GM23338 (cell line): Measurements from ENCODE around the gene FAM25A. TPM values are rescaled to one million over a fixed set of nuclear protein-coding genes. Genes with fewer than 3 reads are reported as not detected.
"Not testable (repeated sequence)": the region's sequence is repeated elsewhere in the genome, so short reads cannot be mapped to it uniquely, and the experiment has no call there.

Experiments used
- ATAC-seq: fragments of 200-7000 bp; cut with Tn5 transposase; 3 replicates; pipeline ENCODE4 v1.9.1; 2020
- DNase-seq: peaks from one replicate; pipeline ENCODE4 v3.0.0-alpha.2; 2015; ENCODE audit warnings: low spot score
- H2AFZ ChIP-seq: fragments of 200-600 bp; sonication (generic); 2 replicates; pipeline ENCODE4 v1.8.0; 2016; ENCODE audit warnings: antibody characterized with exemption, mild to moderate bottlenecking, moderate library complexity
- H3F3A ChIP-seq: fragments of 200-600 bp; sonication (generic); replicated peaks from 2 replicates; pipeline ENCODE4 v1.8.0; 2017; ENCODE audit warnings: antibody characterized with exemption, mixed run types, low read depth
- H3K27ac ChIP-seq: fragments of 200-600 bp; sonication (generic); 2 replicates; pipeline ENCODE4 v1.6.1; 2016; ENCODE audit warnings: low read depth
- H3K27me3 ChIP-seq: fragments of 200-600 bp; sonication (generic); 2 replicates; pipeline ENCODE4 v1.8.0; 2016; ENCODE audit warnings: mild to moderate bottlenecking, mixed run types, moderate library complexity; ENCODE audit not compliant: insufficient read depth
- H3K36me3 ChIP-seq: fragments of 200-600 bp; sonication (generic); 2 replicates; pipeline ENCODE4 v1.8.0; 2016; ENCODE audit warnings: mild to moderate bottlenecking; ENCODE audit not compliant: insufficient read depth
- H3K4me1 ChIP-seq: fragments of 200-600 bp; sonication (generic); 2 replicates; pipeline ENCODE4 v1.8.0; 2016; ENCODE audit warnings: mild to moderate bottlenecking, moderate library complexity; ENCODE audit not compliant: insufficient read depth
- H3K4me2 ChIP-seq: fragments of 200-600 bp; sonication (generic); 2 replicates; pipeline ENCODE4 v1.7.1; 2017; ENCODE audit warnings: mixed run types
- H3K4me3 ChIP-seq: fragments of 200-600 bp; sonication (generic); 2 replicates; pipeline ENCODE4 v1.6.1; 2016; ENCODE audit warnings: mixed run types
- H3K79me2 ChIP-seq: fragments of 200-600 bp; sonication (generic); replicated peaks from 2 replicates; pipeline ENCODE4 v1.8.0; 2017; ENCODE audit warnings: mild to moderate bottlenecking; ENCODE audit not compliant: insufficient read depth
- H3K9me2 ChIP-seq: fragments of 200-600 bp; sonication (generic); 2 replicates; pipeline ENCODE4 v1.8.0; 2017; ENCODE audit not compliant: insufficient read depth
- H4K20me1 ChIP-seq: fragments of 200-600 bp; sonication (generic); replicated peaks from 2 replicates; pipeline ENCODE4 v1.8.0; 2017; ENCODE audit warnings: mild to moderate bottlenecking; ENCODE audit not compliant: insufficient read depth
- H3K27ac Mint-ChIP-seq: 2 replicates; pipeline ENCODE4 v1.8.0; 2020; ENCODE audit warnings: inconsistent platforms, mild to moderate bottlenecking, moderate library complexity, mixed read lengths
- H3K27me3 Mint-ChIP-seq: 3 replicates; pipeline ENCODE4 v1.8.0; 2022; ENCODE audit warnings: low read depth, mild to moderate bottlenecking, moderate library complexity, mixed read lengths, inconsistent platforms; ENCODE audit not compliant: insufficient read depth, poor library complexity
- H3K36me3 Mint-ChIP-seq: 3 replicates; pipeline ENCODE4 v1.8.0; 2021; ENCODE audit warnings: low read depth, mild to moderate bottlenecking, inconsistent platforms, moderate library complexity, mixed read lengths
- H3K4me1 Mint-ChIP-seq: 3 replicates; pipeline ENCODE4 v1.8.0; 2020; ENCODE audit warnings: mild to moderate bottlenecking, inconsistent platforms, mixed read lengths
- H3K4me3 Mint-ChIP-seq: 3 replicates; pipeline ENCODE4 v1.8.0; 2021; ENCODE audit warnings: moderate library complexity, mild to moderate bottlenecking, inconsistent platforms, mixed read lengths
- H3K9me3 Mint-ChIP-seq: 3 replicates; pipeline ENCODE4 v1.8.0; 2020; ENCODE audit warnings: moderate library complexity, mild to moderate bottlenecking, inconsistent platforms, mixed read lengths
- CREB1 ChIP-seq: fragments of 250-450 bp; sonication (Bioruptor Pico); IDR thresholded peaks from 2 replicates; pipeline ENCODE4 v1.5.0; 2020; ENCODE audit warnings: low read depth, mild to moderate bottlenecking, moderate library complexity
- EZH2 ChIP-seq: fragments of 200-600 bp; sonication (generic); IDR thresholded peaks from one replicate; pipeline ENCODE4 v1.8.0; 2017; ENCODE audit warnings: antibody characterized with exemption, mild to moderate bottlenecking, low read depth; ENCODE audit not compliant: unreplicated experiment
- EZH2phosphoT487 ChIP-seq: fragments of 200-600 bp; sonication (generic); IDR thresholded peaks from one replicate; pipeline ENCODE4 v1.8.1; 2018; ENCODE audit warnings: antibody characterized with exemption; ENCODE audit not compliant: unreplicated experiment
- JUNB ChIP-seq: IDR thresholded peaks from one replicate; pipeline ENCODE4 v1.6.1; 2016; ENCODE audit warnings: antibody characterized with exemption; ENCODE audit not compliant: unreplicated experiment
- NANOG ChIP-seq: IDR thresholded peaks from 2 replicates; pipeline ENCODE4 v1.6.1; 2016; ENCODE audit warnings: antibody characterized with exemption, borderline replicate concordance
- POLR2AphosphoS5 ChIP-seq: IDR thresholded peaks from 2 replicates; pipeline ENCODE4 v1.6.1; 2016; ENCODE audit warnings: antibody characterized with exemption, low read depth
- STAT1 ChIP-seq: IDR thresholded peaks from one replicate; pipeline ENCODE4 v1.6.1; 2016; ENCODE audit warnings: antibody characterized with exemption; ENCODE audit not compliant: unreplicated experiment
- ZNF331 ChIP-seq: fragments of 250-450 bp; sonication (Bioruptor Pico); IDR thresholded peaks from 2 replicates; pipeline ENCODE4 v1.5.0; 2020; ENCODE audit warnings: low read depth, mild to moderate bottlenecking, moderate library complexity
- polyA plus RNA-seq: library from polyadenylated mRNA; unstranded; fragments of >200 nt; fragmentation: Nextera tagmentation; extraction: Ambion mirVana; gene quantifications from 2 replicates; pipeline ENCODE4 v1.2.1, GENCODE V29; 2016
- total RNA-seq: library from RNA; depleted of rRNA; stranded (reverse); fragments of >200 nt; shearing (Covaris generic); gene quantifications from 2 replicates; pipeline ENCODE4 v1.2.3, GENCODE V29; 2014
- TF ChIP-seq, protein P1 (sequence below): IDR thresholded peaks from one replicate; pipeline ENCODE4 v1.6.1; 2018; ENCODE audit warnings: antibody characterized with exemption; ENCODE audit not compliant: unreplicated experiment
- TF ChIP-seq, protein P2 (sequence below): IDR thresholded peaks from 2 replicates; pipeline ENCODE4 v1.6.1; 2016; ENCODE audit warnings: antibody characterized with exemption
- TF ChIP-seq, protein P3 (sequence below), 2 experiments: fragments of 200-600 bp in 1 of 2; sonication (generic) in 1 of 2; conservative IDR thresholded peaks; 2 replicates each; pipeline versions ENCODE4 v1.5.1 to v1.6.1; 2016 to 2017; ENCODE audit warnings: antibody characterized with exemption in 2 of 2, low read depth in 2 of 2, mild to moderate bottlenecking in 2 of 2, moderate library complexity in 1 of 2

FAM25A gene
- total and polyA plus RNA-seq, 2 experiments from 2014 or later = not detected

DNA sequence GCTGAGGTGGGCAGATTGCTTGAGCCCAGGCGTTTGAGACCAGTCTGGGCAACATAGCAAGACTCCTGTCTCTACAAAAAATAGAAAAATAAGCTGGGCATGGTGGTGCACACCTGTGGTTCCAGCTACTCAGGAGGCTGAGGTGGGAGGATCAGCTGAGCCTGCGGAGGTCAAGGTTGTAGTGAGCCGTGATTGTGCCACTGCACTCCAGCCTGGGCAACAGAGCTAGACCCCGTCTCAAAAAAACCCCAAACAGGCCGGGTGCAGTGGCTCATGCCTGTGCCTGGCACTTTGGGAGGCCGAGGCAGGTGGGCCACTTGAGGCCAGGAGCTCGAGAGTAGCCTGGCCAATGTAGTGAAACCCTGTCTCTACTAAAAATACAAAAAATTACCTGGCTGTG is 23.5 kb downstream of the FAM25A start:
- H3F3A ChIP-seq, H3K36me3 ChIP-seq, H3K4me1 Mint-ChIP-seq, H3K4me1 ChIP-seq, H4K20me1 ChIP-seq, H3K4me3 ChIP-seq, ATAC-seq, H3K79me2 ChIP-seq, H3K4me2 ChIP-seq, H3K4me3 Mint-ChIP-seq, H3K27ac Mint-ChIP-seq, H3K9me3 Mint-ChIP-seq, H3K9me2 ChIP-seq, H3K27ac ChIP-seq, DNase-seq, H2AFZ ChIP-seq, H3K27me3 ChIP-seq: not testable (repeated sequence)
- H3K27me3 Mint-ChIP-seq = peaks cover 10% of the 10 kb centered on the region
- peaks cover 21% of the 10 kb centered on the region; the same call in 2 of the 3 replicates for H3K36me3 Mint-ChIP-seq

DNA sequence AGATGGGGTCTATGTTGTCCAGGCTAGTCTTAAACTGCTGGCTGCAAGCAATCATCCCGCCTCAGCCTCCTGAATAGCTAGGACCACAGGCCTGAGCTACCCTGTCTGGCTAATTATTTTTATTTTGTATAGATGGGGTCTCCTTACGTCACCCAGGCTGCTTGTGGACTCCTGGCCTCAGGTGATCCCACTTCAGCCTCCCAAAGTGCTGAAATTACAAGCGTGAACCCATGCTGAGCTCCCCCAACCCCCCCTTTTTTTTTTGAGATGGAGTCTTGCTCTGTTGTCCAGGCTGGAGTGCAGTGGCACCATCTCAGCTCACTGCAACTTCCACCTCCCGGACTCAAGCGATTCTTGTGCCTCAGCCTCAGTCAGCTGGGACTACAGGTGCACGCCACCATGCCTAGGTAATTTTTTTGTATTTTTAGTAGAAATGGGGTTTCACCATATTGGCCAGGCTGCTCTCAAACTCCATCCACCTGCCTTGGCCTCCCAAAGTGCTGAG is 25.4 kb downstream of the FAM25A start:
- Mint-ChIP-seq H3K9me3 (no peaks in the 10 kb centered on the region), H3K27me3 (peaks cover 5% of the 10 kb centered on the region), H3K4me1 (no peaks in the 10 kb centered on the region), H3K27ac (no peak overlapping the region), H3K36me3 (peaks cover 33% of the 10 kb centered on the region; the same call in 2 of the 3 replicates), H3K4me3 (no peak overlapping the region)
- H3K4me3 ChIP-seq = no peak overlapping the region
- H3K9me2 ChIP-seq = no peaks in the 10 kb centered on the region
- H3K27me3 ChIP-seq = no peaks in the 10 kb centered on the region
- H3K36me3 ChIP-seq = 0 out of 2 replicates have a peak, but pooled peaks cover 4% of the 10 kb centered on the region
- H3K79me2 ChIP-seq = no peaks in the 10 kb centered on the region
- no peaks in the 10 kb centered on the region; the same call in 1 of the 2 replicates for H4K20me1 ChIP-seq
- H3F3A ChIP-seq = no peaks in the 10 kb centered on the region
- DNase-seq (no peak), ATAC-seq (no peak)
- H3K4me1 ChIP-seq = no peaks in the 10 kb centered on the region
- H3K27ac ChIP-seq = no peak overlapping the region
- no peak overlapping the region for H2AFZ ChIP-seq
- no peak overlapping the region for H3K4me2 ChIP-seq
- TF ChIP-seq, protein P1, sequence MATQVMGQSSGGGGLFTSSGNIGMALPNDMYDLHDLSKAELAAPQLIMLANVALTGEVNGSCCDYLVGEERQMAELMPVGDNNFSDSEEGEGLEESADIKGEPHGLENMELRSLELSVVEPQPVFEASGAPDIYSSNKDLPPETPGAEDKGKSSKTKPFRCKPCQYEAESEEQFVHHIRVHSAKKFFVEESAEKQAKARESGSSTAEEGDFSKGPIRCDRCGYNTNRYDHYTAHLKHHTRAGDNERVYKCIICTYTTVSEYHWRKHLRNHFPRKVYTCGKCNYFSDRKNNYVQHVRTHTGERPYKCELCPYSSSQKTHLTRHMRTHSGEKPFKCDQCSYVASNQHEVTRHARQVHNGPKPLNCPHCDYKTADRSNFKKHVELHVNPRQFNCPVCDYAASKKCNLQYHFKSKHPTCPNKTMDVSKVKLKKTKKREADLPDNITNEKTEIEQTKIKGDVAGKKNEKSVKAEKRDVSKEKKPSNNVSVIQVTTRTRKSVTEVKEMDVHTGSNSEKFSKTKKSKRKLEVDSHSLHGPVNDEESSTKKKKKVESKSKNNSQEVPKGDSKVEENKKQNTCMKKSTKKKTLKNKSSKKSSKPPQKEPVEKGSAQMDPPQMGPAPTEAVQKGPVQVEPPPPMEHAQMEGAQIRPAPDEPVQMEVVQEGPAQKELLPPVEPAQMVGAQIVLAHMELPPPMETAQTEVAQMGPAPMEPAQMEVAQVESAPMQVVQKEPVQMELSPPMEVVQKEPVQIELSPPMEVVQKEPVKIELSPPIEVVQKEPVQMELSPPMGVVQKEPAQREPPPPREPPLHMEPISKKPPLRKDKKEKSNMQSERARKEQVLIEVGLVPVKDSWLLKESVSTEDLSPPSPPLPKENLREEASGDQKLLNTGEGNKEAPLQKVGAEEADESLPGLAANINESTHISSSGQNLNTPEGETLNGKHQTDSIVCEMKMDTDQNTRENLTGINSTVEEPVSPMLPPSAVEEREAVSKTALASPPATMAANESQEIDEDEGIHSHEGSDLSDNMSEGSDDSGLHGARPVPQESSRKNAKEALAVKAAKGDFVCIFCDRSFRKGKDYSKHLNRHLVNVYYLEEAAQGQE = no peak
- TF ChIP-seq, protein P2, sequence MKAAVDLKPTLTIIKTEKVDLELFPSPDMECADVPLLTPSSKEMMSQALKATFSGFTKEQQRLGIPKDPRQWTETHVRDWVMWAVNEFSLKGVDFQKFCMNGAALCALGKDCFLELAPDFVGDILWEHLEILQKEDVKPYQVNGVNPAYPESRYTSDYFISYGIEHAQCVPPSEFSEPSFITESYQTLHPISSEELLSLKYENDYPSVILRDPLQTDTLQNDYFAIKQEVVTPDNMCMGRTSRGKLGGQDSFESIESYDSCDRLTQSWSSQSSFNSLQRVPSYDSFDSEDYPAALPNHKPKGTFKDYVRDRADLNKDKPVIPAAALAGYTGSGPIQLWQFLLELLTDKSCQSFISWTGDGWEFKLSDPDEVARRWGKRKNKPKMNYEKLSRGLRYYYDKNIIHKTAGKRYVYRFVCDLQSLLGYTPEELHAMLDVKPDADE = no peak
- TF ChIP-seq NANOG (no peak), EZH2 (no peak), EZH2phosphoT487 (no peak), CREB1 (CRISPR knock-in tag) (no peak), JUNB (no peak), ZNF331 (CRISPR knock-in tag) (no peak), POLR2AphosphoS5 (no peak), STAT1 (no peak)
- TF ChIP-seq, protein P3, sequence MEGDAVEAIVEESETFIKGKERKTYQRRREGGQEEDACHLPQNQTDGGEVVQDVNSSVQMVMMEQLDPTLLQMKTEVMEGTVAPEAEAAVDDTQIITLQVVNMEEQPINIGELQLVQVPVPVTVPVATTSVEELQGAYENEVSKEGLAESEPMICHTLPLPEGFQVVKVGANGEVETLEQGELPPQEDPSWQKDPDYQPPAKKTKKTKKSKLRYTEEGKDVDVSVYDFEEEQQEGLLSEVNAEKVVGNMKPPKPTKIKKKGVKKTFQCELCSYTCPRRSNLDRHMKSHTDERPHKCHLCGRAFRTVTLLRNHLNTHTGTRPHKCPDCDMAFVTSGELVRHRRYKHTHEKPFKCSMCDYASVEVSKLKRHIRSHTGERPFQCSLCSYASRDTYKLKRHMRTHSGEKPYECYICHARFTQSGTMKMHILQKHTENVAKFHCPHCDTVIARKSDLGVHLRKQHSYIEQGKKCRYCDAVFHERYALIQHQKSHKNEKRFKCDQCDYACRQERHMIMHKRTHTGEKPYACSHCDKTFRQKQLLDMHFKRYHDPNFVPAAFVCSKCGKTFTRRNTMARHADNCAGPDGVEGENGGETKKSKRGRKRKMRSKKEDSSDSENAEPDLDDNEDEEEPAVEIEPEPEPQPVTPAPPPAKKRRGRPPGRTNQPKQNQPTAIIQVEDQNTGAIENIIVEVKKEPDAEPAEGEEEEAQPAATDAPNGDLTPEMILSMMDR (conservative IDR thresholded peaks at IDR 0.05; ENCODE audit: low read depth in 2 of 2) = no peak
